Activated CD4-positive, alpha-beta T cell treated with anti-CD3 and anti-CD28 coated beads, Interleukin-2, amount 10 ng/mL, durations not matched to agents 24 days and 14 days (primary cell): ENCODE data around the gene PTPN1. TPM values are rescaled to one million over a fixed set of nuclear protein-coding genes. Genes with fewer than 3 reads are reported as not detected.
A peak's percentile ranks its signal among the peaks of the same experiment; 100 is the strongest.
"Not testable (repeated sequence)": the region's sequence is repeated elsewhere in the genome, so short reads cannot be mapped to it uniquely, and the experiment has no call there.

Experiments
- DNase-seq: peaks from one replicate; pipeline ENCODE4 v3.0.0; 2022
- H3K27ac Mint-ChIP-seq: one replicate; pipeline ENCODE4 v1.8.0; 2022; ENCODE audit warnings: mild to moderate bottlenecking, mixed read lengths
- H3K27me3 Mint-ChIP-seq: one replicate; pipeline ENCODE4 v1.8.0; 2022; ENCODE audit warnings: mixed read lengths
- H3K36me3 Mint-ChIP-seq: one replicate; pipeline ENCODE4 v1.8.0; 2022; ENCODE audit warnings: low read depth, mild to moderate bottlenecking, mixed read lengths
- H3K4me1 Mint-ChIP-seq: one replicate; pipeline ENCODE4 v1.8.0; 2021; ENCODE audit warnings: mixed read lengths
- H3K4me3 Mint-ChIP-seq: one replicate; pipeline ENCODE4 v1.8.0; 2022; ENCODE audit warnings: mild to moderate bottlenecking, moderate library complexity, mixed read lengths
- H3K9me3 Mint-ChIP-seq: one replicate; pipeline ENCODE4 v1.8.0; 2021; ENCODE audit warnings: mixed read lengths
- intact Hi-C: fragments of 100-400 bp; cut with micrococcal nuclease; formaldehyde crosslinking; loops from one replicate; pipeline ENCODE4 v1.15.1; 2023
- total RNA-seq: library from RNA; stranded (reverse); gene quantifications from 2 replicates; pipeline ENCODE4 v1.2.3, GENCODE V29; 2022

Gene PTPN1
- total RNA-seq, 1 donor from 2014 or later: 62.9 TPM

DNA sequence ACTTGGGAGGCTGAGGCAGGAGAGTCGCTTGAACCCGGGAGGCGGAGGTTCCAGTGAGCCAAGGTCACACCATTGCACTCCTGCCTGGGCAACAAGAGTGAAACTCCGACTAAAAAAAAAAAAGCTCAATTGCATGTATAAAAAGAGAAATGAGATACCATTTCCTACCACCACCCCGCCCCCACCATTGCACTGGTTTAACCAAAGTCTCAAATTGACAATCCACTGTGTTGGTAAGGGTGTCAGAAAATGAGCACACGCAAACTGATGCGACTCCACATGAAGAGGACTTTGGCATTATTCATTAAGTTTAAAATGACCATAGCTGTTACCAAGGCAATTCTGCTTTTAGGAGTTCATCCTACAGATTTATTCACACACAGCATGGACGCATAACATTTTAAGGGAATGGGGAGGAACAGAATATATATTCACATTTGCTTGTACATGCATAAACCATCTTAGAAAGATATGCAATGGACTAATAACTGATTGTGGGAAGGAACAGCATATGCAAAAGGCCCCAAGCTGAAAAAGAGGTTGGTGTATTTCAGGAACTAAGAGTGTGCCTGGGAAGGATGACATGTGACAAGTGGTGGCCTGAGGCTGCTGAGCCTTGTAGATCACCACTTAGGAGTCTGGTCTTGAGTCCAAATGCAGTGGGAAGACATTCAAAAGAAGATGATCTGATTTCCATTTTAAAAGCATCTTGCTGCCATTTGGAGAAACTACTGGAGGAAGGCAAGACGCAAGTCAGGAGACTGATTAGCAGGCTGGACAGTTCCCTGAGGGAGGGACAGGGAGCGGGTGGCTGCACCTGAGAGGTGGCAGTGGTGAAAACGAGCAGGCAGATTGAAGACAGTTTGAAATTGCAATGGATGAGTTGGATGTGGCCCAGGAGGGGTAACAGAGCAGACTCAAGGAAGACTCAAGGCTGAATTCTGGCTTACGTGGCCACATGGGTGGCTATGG lies 37.2 kb upstream of the PTPN1 start:
- Mint-ChIP-seq H3K9me3 (no peaks in the 10 kb centered on the region), H3K4me1 (peaks cover 30% of the 10 kb centered on the region), H3K4me3 (no peak overlapping the region), H3K36me3 (no peaks in the 10 kb centered on the region), H3K27ac (no peak overlapping the region), H3K27me3 (no peaks in the 10 kb centered on the region)
- no peak for DNase-seq
- intact Hi-C loops: no loop called here

- H3K36me3 Mint-ChIP-seq, H3K9me3 Mint-ChIP-seq, DNase-seq, H3K27ac Mint-ChIP-seq, intact Hi-C loops, H3K4me3 Mint-ChIP-seq, H3K27me3 Mint-ChIP-seq: not testable (repeated sequence)
- H3K4me1 Mint-ChIP-seq: peaks cover 34% of the 10 kb centered on the region
Measured at GRCh38 chr20:50474356-50474755, 35.8 kb upstream of the PTPN1 start.

- H3K4me3 Mint-ChIP-seq: no peak overlapping the region
- no peak overlapping the region for H3K27ac Mint-ChIP-seq
- peaks cover 27% of the 10 kb centered on the region for H3K4me1 Mint-ChIP-seq
- H3K36me3 Mint-ChIP-seq: no peaks in the 10 kb centered on the region
- no peak for DNase-seq
- H3K9me3 Mint-ChIP-seq: no peaks in the 10 kb centered on the region
- no peaks in the 10 kb centered on the region for H3K27me3 Mint-ChIP-seq
- intact Hi-C loops: no loop called here
Measured at GRCh38 chr20:50475681-50476292, 34.4 kb upstream of the PTPN1 start.

GRCh38 chr20:50477239-50477872 lies 32.8 kb upstream of the PTPN1 start:
- H3K4me3 Mint-ChIP-seq: no peak overlapping the region
- H3K36me3 Mint-ChIP-seq: no peaks in the 10 kb centered on the region
- H3K4me1 Mint-ChIP-seq: peaks cover 26% of the 10 kb centered on the region
- no peak for DNase-seq
- intact Hi-C loops: no loop called here
- no peaks in the 10 kb centered on the region for H3K27me3 Mint-ChIP-seq
- no peaks in the 10 kb centered on the region for H3K9me3 Mint-ChIP-seq
- H3K27ac Mint-ChIP-seq: peak overlapping the region; percentile 17

DNA sequence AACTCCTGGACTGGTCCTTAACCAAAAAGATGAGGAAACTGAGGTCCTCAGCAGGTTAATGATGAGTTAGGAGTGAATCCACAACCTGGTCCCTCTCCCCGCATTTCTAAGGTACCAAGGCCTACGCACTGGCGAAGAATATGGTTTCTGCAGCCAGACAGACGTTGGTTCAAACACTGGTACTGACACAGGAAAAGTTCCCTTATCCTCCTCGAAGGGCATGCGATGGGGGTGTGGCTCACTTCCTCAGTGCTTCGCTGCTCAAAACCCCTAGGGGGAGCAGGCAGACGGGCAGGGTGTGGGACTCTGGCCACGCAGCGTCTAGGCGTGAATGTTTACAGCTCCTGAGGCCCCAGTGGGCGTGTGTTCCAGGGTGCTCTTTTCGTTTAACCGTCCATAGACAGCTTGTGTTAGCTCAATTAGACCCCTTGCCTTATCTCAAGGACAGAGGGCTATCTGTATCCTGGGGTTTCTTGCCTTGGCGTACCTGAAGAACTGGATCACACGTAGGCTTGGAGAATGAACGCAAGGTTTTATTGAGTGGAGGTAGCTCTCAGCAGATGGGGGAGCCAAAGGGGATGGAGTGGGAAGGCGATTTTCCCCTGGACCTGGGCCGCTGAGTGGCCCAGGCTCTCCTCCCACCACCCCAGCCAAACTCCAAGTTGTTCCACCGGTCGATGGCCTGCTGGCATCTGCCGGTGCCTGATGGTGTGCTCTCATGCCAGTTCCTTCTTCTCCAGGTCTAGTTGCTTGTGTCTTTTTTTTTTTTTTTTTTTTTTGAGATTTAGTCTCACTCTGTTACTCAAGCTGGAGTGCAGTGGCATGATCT lies 31.8 kb upstream of the PTPN1 start:
- Mint-ChIP-seq H3K4me3 (no peak overlapping the region), H3K27ac (no peak overlapping the region), H3K9me3 (no peaks in the 10 kb centered on the region), H3K27me3 (no peaks in the 10 kb centered on the region), H3K4me1 (peaks cover 30% of the 10 kb centered on the region), H3K36me3 (no peaks in the 10 kb centered on the region)
- intact Hi-C loops: loop anchor here (1.0 kb wide), 1 partner anchor 92 kb away; no protein-coding TSS in a partner anchor
- peak; percentile 94 for DNase-seq

- H3K27me3 Mint-ChIP-seq: no peaks in the 10 kb centered on the region
- intact Hi-C loops: no loop called here
- H3K4me3 Mint-ChIP-seq: no peak overlapping the region
- H3K36me3 Mint-ChIP-seq: no peaks in the 10 kb centered on the region
- H3K27ac Mint-ChIP-seq: no peak overlapping the region
- H3K4me1 Mint-ChIP-seq: peaks cover 39% of the 10 kb centered on the region
- no peaks in the 10 kb centered on the region for H3K9me3 Mint-ChIP-seq
- no peak for DNase-seq
Measured at GRCh38 chr20:50481741-50482140, 28.4 kb upstream of the PTPN1 start.

DNA sequence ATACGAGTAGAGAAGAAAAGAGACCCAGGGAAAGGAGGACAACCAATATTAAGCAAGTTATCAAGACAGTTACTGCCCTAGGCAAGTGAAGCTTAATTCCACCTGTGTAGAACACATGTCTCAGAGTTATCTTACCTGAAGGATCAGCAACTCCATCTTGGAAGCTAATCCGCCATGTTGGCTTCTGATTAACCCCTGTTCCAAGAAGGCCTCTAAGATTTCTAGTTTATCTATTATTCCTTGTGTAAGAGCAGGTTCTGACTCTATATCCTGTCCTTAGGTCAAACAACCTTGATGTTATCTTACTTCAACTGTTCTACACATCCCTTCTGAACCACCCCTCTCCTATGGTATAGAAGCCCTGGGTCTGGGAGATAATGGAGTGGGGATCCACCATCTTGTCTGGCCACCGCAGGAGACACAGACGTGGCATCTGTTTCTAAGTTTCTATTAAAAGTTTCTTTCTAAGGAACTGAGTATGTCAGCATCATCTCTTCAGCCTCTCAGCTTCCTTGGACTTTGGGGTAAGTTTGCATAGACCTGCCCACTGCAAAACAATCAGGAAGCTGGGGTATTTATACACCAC lies 27.7 kb upstream of the PTPN1 start:
- no peaks in the 10 kb centered on the region for H3K36me3 Mint-ChIP-seq
- intact Hi-C loops: no loop called here
- no peak for DNase-seq
- no peaks in the 10 kb centered on the region for H3K9me3 Mint-ChIP-seq
- H3K27me3 Mint-ChIP-seq: no peaks in the 10 kb centered on the region
- peaks cover 36% of the 10 kb centered on the region for H3K4me1 Mint-ChIP-seq
- H3K27ac Mint-ChIP-seq: peak overlapping the region; percentile 94
- peak overlapping the region; percentile 87 for H3K4me3 Mint-ChIP-seq

- Mint-ChIP-seq H3K27me3 (no peaks in the 10 kb centered on the region), H3K4me1 (peaks cover 38% of the 10 kb centered on the region), H3K9me3 (no peaks in the 10 kb centered on the region), H3K36me3 (no peaks in the 10 kb centered on the region), H3K27ac (peak overlapping the region; percentile 94), H3K4me3 (peak overlapping the region; percentile 87)
- intact Hi-C loops: no loop called here
- DNase-seq: no peak
Measured at GRCh38 chr20:50484271-50484976, 25.8 kb upstream of the PTPN1 start.

GRCh38 chr20:50487397-50487796 lies 22.8 kb upstream of the PTPN1 start:
- intact Hi-C loops: no loop called here
- H3K9me3 Mint-ChIP-seq: no peaks in the 10 kb centered on the region
- H3K4me3 Mint-ChIP-seq: no peak overlapping the region
- no peaks in the 10 kb centered on the region for H3K36me3 Mint-ChIP-seq
- no peak overlapping the region for H3K27ac Mint-ChIP-seq
- H3K4me1 Mint-ChIP-seq: peaks cover 34% of the 10 kb centered on the region
- H3K27me3 Mint-ChIP-seq: no peaks in the 10 kb centered on the region
- no peak for DNase-seq

- Mint-ChIP-seq H3K4me1 (peaks cover 32% of the 10 kb centered on the region), H3K27ac (peak overlapping the region; percentile 37), H3K4me3 (no peak overlapping the region), H3K27me3 (no peaks in the 10 kb centered on the region), H3K36me3 (no peaks in the 10 kb centered on the region), H3K9me3 (no peaks in the 10 kb centered on the region)
- no peak for DNase-seq
- intact Hi-C loops: no loop called here
Measured at GRCh38 chr20:50488236-50488806, 21.9 kb upstream of the PTPN1 start.

GRCh38 chr20:50491168-50491567 lies 19.0 kb upstream of the PTPN1 start:
- Mint-ChIP-seq H3K4me1 (peaks cover 21% of the 10 kb centered on the region), H3K36me3 (no peaks in the 10 kb centered on the region), H3K4me3 (no peak overlapping the region), H3K27me3 (no peaks in the 10 kb centered on the region), H3K27ac (no peak overlapping the region), H3K9me3 (no peaks in the 10 kb centered on the region)
- intact Hi-C loops: no loop called here
- DNase-seq: no peak

- H3K27ac Mint-ChIP-seq: no peak overlapping the region
- H3K9me3 Mint-ChIP-seq: no peaks in the 10 kb centered on the region
- H3K4me3 Mint-ChIP-seq: no peak overlapping the region
- peaks cover 21% of the 10 kb centered on the region for H3K4me1 Mint-ChIP-seq
- no peaks in the 10 kb centered on the region for H3K27me3 Mint-ChIP-seq
- intact Hi-C loops: no loop called here
- DNase-seq: no peak
- H3K36me3 Mint-ChIP-seq: no peaks in the 10 kb centered on the region
Measured at GRCh38 chr20:50491926-50492634, 18.1 kb upstream of the PTPN1 start.
